IMR-90 (cell line): ENCODE measurements around the gene DDX53. TPM values are rescaled to one million over a fixed set of nuclear protein-coding genes. Genes with fewer than 3 reads are reported as not detected.

Experiments
- ATAC-seq: fragments of 200-7000 bp; cut with Tn5 transposase; 2 replicates; pipeline ENCODE4 v1.9.1; 2020; ENCODE audit warnings: low read depth, mild to moderate bottlenecking, moderate library complexity
- BruUV-seq: library from RNA; stranded (reverse); fragments of 400-500 nt; replicated peaks from 2 replicates; lab custom pipeline; 2021; lab: Mats Ljungman, UMichigan
- CTCF ChIA-PET: fragments of 300-600 bp; formaldehyde crosslinking; extraction: SDS; loops from one replicate; lab custom pipeline; 2021; ENCODE audit warnings: antibody characterized with exemption; lab: Yijun Ruan, JAX
- POLR2A ChIA-PET: fragments of 300-600 bp; sonication (Branson Sonifier 250); formaldehyde crosslinking; loops from one replicate; lab custom pipeline; 2022; ENCODE audit warnings: antibody characterized with exemption; ENCODE audit not compliant: unreplicated experiment; lab: Charles Lee
- DNase-seq: peaks from one replicate; pipeline ENCODE4 v3.0.0; 2013
- H2AFZ ChIP-seq: replicated peaks from 2 replicates; pipeline ENCODE3; 2013; ENCODE audit warnings: low read length, mild to moderate bottlenecking; ENCODE audit not compliant: poor library complexity
- H2AK5ac ChIP-seq: 2 replicates; pipeline ENCODE4 v1.6.1; 2013; ENCODE audit warnings: low read depth, low read length, inconsistent platforms
- H2AK9ac ChIP-seq: replicated peaks from 2 replicates; pipeline ENCODE3; 2013; ENCODE audit warnings: mild to moderate bottlenecking, low read depth, low read length, moderate library complexity; ENCODE audit not compliant: poor library complexity
- H2BK120ac ChIP-seq: 2 replicates; pipeline ENCODE4 v1.6.1; 2013; ENCODE audit warnings: low read depth, low read length, inconsistent platforms
- H2BK15ac ChIP-seq: 3 replicates; pipeline ENCODE4 v1.6.1; 2013; ENCODE audit warnings: low read depth, low read length, inconsistent platforms
- H2BK20ac ChIP-seq: 2 replicates; pipeline ENCODE4 v1.6.1; 2013; ENCODE audit warnings: low read depth, mild to moderate bottlenecking, inconsistent platforms, low read length, moderate library complexity
- H2BK5ac ChIP-seq: 2 replicates; pipeline ENCODE4 v1.6.1; 2013; ENCODE audit warnings: mild to moderate bottlenecking, low read depth, low read length, inconsistent platforms; ENCODE audit not compliant: poor library complexity, severe bottlenecking
- H3K14ac ChIP-seq: replicated peaks from 2 replicates; pipeline ENCODE4 v1.6.1; 2013; ENCODE audit warnings: low read depth, low read length, inconsistent platforms
- H3K18ac ChIP-seq: 2 replicates; pipeline ENCODE4 v1.6.1; 2013; ENCODE audit warnings: low read depth, low read length, control low read depth
- H3K23ac ChIP-seq: 2 replicates; pipeline ENCODE4 v1.6.1; 2013; ENCODE audit warnings: low read depth, low read length, inconsistent platforms
- H3K27ac ChIP-seq: 2 replicates; pipeline ENCODE4 v1.5.1; 2013; ENCODE audit warnings: mild to moderate bottlenecking, control low read depth, low read length; ENCODE audit not compliant: insufficient read depth
- H3K27me3 ChIP-seq: 2 replicates; pipeline ENCODE4 v1.6.1; 2013; ENCODE audit warnings: low read length; ENCODE audit not compliant: control insufficient read depth, insufficient read depth
- H3K36me3 ChIP-seq: 2 replicates; pipeline ENCODE4 v1.6.1; 2013; ENCODE audit warnings: low read length, mixed read lengths; ENCODE audit not compliant: control insufficient read depth, insufficient read depth
- H3K4ac ChIP-seq: 2 replicates; pipeline ENCODE4 v1.6.1; 2013; ENCODE audit warnings: low read depth, low read length, inconsistent platforms
- H3K4me1 ChIP-seq: 2 replicates; pipeline ENCODE4 v1.6.1; 2013; ENCODE audit warnings: low read length, mixed read lengths; ENCODE audit not compliant: control insufficient read depth, insufficient read depth
- H3K4me2 ChIP-seq: 2 replicates; pipeline ENCODE4 v1.6.1; 2013; ENCODE audit warnings: low read depth, mild to moderate bottlenecking, control low read depth, low read length, moderate library complexity
- H3K4me3 ChIP-seq: 2 replicates; pipeline ENCODE4 v1.5.1; 2013; ENCODE audit warnings: low read depth, mild to moderate bottlenecking, control low read depth, low read length, moderate library complexity; ENCODE audit not compliant: insufficient read depth
- H3K56ac ChIP-seq: 2 replicates; pipeline ENCODE4 v1.6.1; 2013; ENCODE audit warnings: low read length, inconsistent platforms; ENCODE audit not compliant: insufficient read depth; ENCODE audit errors: extremely low read depth
- H3K79me1 ChIP-seq, 2 experiments: 2 replicates each; pipeline ENCODE4 v1.6.1; 2013; ENCODE audit warnings: low read length in 2 of 2, inconsistent platforms in 1 of 2, low read depth in 1 of 2
- H3K9ac ChIP-seq: 2 replicates; pipeline ENCODE4 v1.6.1; 2013; ENCODE audit warnings: low read depth, low read length, control low read depth
- H3K9me1 ChIP-seq: 2 replicates; pipeline ENCODE4 v1.6.1; 2013; ENCODE audit warnings: low read length, inconsistent platforms; ENCODE audit not compliant: insufficient read depth
- H3K9me3 ChIP-seq: 2 replicates; pipeline ENCODE4 v1.6.1; 2013; ENCODE audit warnings: low read length; ENCODE audit not compliant: control insufficient read depth, insufficient read depth
- H4K20me1 ChIP-seq: 2 replicates; pipeline ENCODE4 v1.6.1; 2013; ENCODE audit warnings: low read length, inconsistent platforms; ENCODE audit not compliant: insufficient read depth
- H4K5ac ChIP-seq: 2 replicates; pipeline ENCODE4 v1.6.1; 2013; ENCODE audit warnings: mild to moderate bottlenecking, low read depth, low read length, control low read depth
- H4K8ac ChIP-seq, 2 experiments: 2 replicates each; pipeline ENCODE4 v1.6.1; 2013; ENCODE audit warnings: low read depth in 2 of 2, low read length in 2 of 2, control low read depth in 1 of 2, inconsistent platforms in 1 of 2
- H4K91ac ChIP-seq: 2 replicates; pipeline ENCODE4 v1.6.1; 2013; ENCODE audit warnings: low read depth, low read length, inconsistent platforms; ENCODE audit not compliant: insufficient read depth
- CHD1 ChIP-seq: IDR thresholded peaks from 2 replicates; pipeline ENCODE4 v1.6.1; 2012; ENCODE audit warnings: low read depth, low read length, improper control_type of control experiment
- MAFK ChIP-seq: IDR thresholded peaks from 2 replicates; pipeline ENCODE4 v1.6.1; 2012; ENCODE audit warnings: low read depth, low read length, improper control_type of control experiment
- WGBS, 2 experiments: methylation state at CpG; one replicate each; pipeline versions ENCODE4 v1.1.5 to v1.1.7; 2013; ENCODE audit warnings: missing lambda C conversion rate in 2 of 2; ENCODE audit not compliant: insufficient read length in 1 of 2; ENCODE audit errors: extremely low coverage in 2 of 2; 5-methylcytosine and 5-hydroxymethylcytosine counted together
- dilution Hi-C: fragments of 300-500 bp; cut with HindIII; formaldehyde crosslinking; loops from one replicate; pipeline ENCODE4 v1.14.3; 2018; ENCODE audit warnings: low sequenced_read_pairs; ENCODE audit not compliant: unreplicated experiment
- in situ Hi-C: fragments of 300-500 bp; cut with MboI; formaldehyde crosslinking; loops from 3 replicates; pipeline ENCODE4 v1.14.3; 2019; ENCODE audit warnings: low sequenced_read_pairs, inconsistent platforms, mixed read lengths
- intact Hi-C: fragments of 100-400 bp; cut with micrococcal nuclease; formaldehyde crosslinking; loops from 2 replicates; pipeline ENCODE4 v1.10.0; 2022
- polyA plus RNA-seq, 3 experiments: library from polyadenylated mRNA; depleted of rRNA; stranded (reverse); fragments of >200 nt; gene quantifications; 2 replicates each; pipeline ENCODE4 v1.2.3, GENCODE V29; 2012; ENCODE audit warnings: low replicate concordance in 1 of 3
- total RNA-seq: library from RNA; depleted of rRNA; stranded (reverse); fragments of >200 nt; gene quantifications from 2 replicates; pipeline ENCODE4 v1.2.3, GENCODE V29; 2012

DDX53 gene
- total and polyA plus RNA-seq, 2 of the 4 experiments (the other 2 are of a cell fraction), result not detected

GRCh38 chrX:23003116-23003515, 3.4 kb downstream of the DDX53 start:
- no peak overlapping the region for H3K23ac ChIP-seq
- dilution Hi-C loops (no loop called here), intact Hi-C loops (no loop called here), in situ Hi-C loops (no loop called here)
- no peak overlapping the region for H3K18ac ChIP-seq
- H3K9ac ChIP-seq, result no peak overlapping the region
- H3K9me1 ChIP-seq, result no peaks in the 10 kb centered on the region
- H3K4me1 ChIP-seq, result no peaks in the 10 kb centered on the region
- BruUV-seq, result no TSS peak
- no peak overlapping the region for H3K4ac ChIP-seq
- H4K20me1 ChIP-seq, result no peaks in the 10 kb centered on the region
- no peak overlapping the region; the same call in 1 of the 2 replicates for H2BK120ac ChIP-seq
- no peak overlapping the region for H3K27ac ChIP-seq
- no peak overlapping the region for H3K4me2 ChIP-seq
- POLR2A ChIA-PET, result no interaction called here
- CTCF ChIA-PET, result no interaction called here
- H3K4me3 ChIP-seq, result no peak overlapping the region
- WGBS, 2 experiments, result no CpG with 5 or more reads among the region's 2 CpGs
- H2AFZ ChIP-seq, result no peak overlapping the region
- no peak overlapping the region for H3K56ac ChIP-seq
- H3K14ac ChIP-seq, result no peak overlapping the region
- no peaks in the 10 kb centered on the region for H3K27me3 ChIP-seq
- no peak overlapping the region for H2AK5ac ChIP-seq
- no peak overlapping the region for H2AK9ac ChIP-seq
- H3K9me3 ChIP-seq, result no peaks in the 10 kb centered on the region
- DNase-seq (peak; percentile 53), ATAC-seq (peak; percentile 49)
- no peaks in the 10 kb centered on the region for H3K79me1 ChIP-seq
- no peak overlapping the region for H4K8ac ChIP-seq
- H4K91ac ChIP-seq, result no peak overlapping the region
- H2BK15ac ChIP-seq, result no peak overlapping the region
- no peak overlapping the region for H2BK5ac ChIP-seq
- no peak overlapping the region for H2BK20ac ChIP-seq
- H3K36me3 ChIP-seq, result no peaks in the 10 kb centered on the region
- H4K5ac ChIP-seq, result no peak overlapping the region
- TF ChIP-seq MAFK, result no peak
- TF ChIP-seq CHD1, result no peak
